Lung (tissue), 12 donors: ENCODE data around the gene ZNF148. TPM values are rescaled to one million over a fixed set of nuclear protein-coding genes. Genes with fewer than 3 reads are reported as not detected.

Experiments
- ATAC-seq: fragments of 200-7000 bp; cut with Tn5 transposase; one replicate; pipeline ENCODE4 v1.9.1; 2020; ENCODE audit warnings: moderate number of reproducible peaks; ENCODE audit not compliant: insufficient read depth, low FRiP score
- DNase-seq, 3 donors: peaks; one replicate each; pipeline ENCODE4 v3.0.0-alpha.2; 2013 to 2017
- H3K27ac ChIP-seq, 2 donors: one replicate each; pipeline ENCODE4 v1.5.1; 2013; ENCODE audit warnings: mild to moderate bottlenecking in 2 of 2, moderate library complexity in 2 of 2, control low read depth in 1 of 2, inconsistent platforms in 1 of 2, low read depth in 1 of 2, low read length in 1 of 2
- H3K27me3 ChIP-seq, 3 donors: one replicate each; pipeline ENCODE4 v1.5.1; 2013; ENCODE audit warnings: low read length in 2 of 3; ENCODE audit not compliant: control insufficient read depth in 3 of 3, insufficient read depth in 3 of 3
- H3K36me3 ChIP-seq, 4 donors: one replicate each; pipeline ENCODE4 v1.5.1; 2013; ENCODE audit warnings: low read length in 4 of 4, mild to moderate bottlenecking in 1 of 4, moderate library complexity in 1 of 4; ENCODE audit not compliant: control insufficient read depth in 4 of 4, insufficient read depth in 4 of 4
- H3K4me1 ChIP-seq, 5 donors: one replicate each; pipeline ENCODE4 v1.5.1; 2013; ENCODE audit warnings: low read length in 5 of 5, mild to moderate bottlenecking in 2 of 5, moderate library complexity in 1 of 5; ENCODE audit not compliant: control insufficient read depth in 5 of 5, insufficient read depth in 5 of 5
- H3K4me3 ChIP-seq: one replicate; pipeline ENCODE4 v1.5.1; 2013; ENCODE audit warnings: mild to moderate bottlenecking, control low read depth, moderate library complexity
- H3K9ac ChIP-seq, 2 donors: one replicate each; pipeline ENCODE4 v1.5.1; 2013; ENCODE audit warnings: low read length in 2 of 2, control low read depth in 1 of 2; ENCODE audit not compliant: insufficient read depth in 1 of 2
- H3K9me3 ChIP-seq, 4 donors: one replicate each; pipeline ENCODE4 v1.5.1; 2013; ENCODE audit warnings: low read length in 3 of 4, mild to moderate bottlenecking in 1 of 4, moderate library complexity in 1 of 4; ENCODE audit not compliant: control insufficient read depth in 4 of 4, insufficient read depth in 3 of 4
- WGBS, 2 donors: extraction: QIAGEN DNeasy Blood & Tissue Kit; methylation state at CpG; one replicate each; pipeline ENCODE4 v1.1.7; 2013; 5-methylcytosine and 5-hydroxymethylcytosine counted together
- polyA plus RNA-seq, 2 donors: library from polyadenylated mRNA; stranded (reverse); fragments of 200-250 nt; gene quantifications; one replicate each; pipeline ENCODE4 v1.2.1, GENCODE V29; 2013
- total RNA-seq, 2 donors: library from RNA; depleted of rRNA in 1 of 2; stranded (reverse); fragments of >200 nt in 1 of 2; gene quantifications; one replicate each; pipeline ENCODE4 v1.2.1, GENCODE V29; 2014 to 2021
- TF ChIP-seq, protein P1 (sequence below): IDR thresholded peaks from 2 replicates; pipeline ENCODE4 v1.5.1; 2012; ENCODE audit warnings: mild to moderate bottlenecking; ENCODE audit errors: control extremely low read depth, extremely low read depth
- donor health status: control.
- donor health status: control.
- donor health status: Bipolar disorder and iron deficiency.
- donor health status: healthy.
- donor health status: DM: yes; HTN: yes; CAD: no.

Gene ZNF148
- total and polyA plus RNA-seq, 4 donors: 3.5 to 46.2 (median 20.4) TPM

DNA sequence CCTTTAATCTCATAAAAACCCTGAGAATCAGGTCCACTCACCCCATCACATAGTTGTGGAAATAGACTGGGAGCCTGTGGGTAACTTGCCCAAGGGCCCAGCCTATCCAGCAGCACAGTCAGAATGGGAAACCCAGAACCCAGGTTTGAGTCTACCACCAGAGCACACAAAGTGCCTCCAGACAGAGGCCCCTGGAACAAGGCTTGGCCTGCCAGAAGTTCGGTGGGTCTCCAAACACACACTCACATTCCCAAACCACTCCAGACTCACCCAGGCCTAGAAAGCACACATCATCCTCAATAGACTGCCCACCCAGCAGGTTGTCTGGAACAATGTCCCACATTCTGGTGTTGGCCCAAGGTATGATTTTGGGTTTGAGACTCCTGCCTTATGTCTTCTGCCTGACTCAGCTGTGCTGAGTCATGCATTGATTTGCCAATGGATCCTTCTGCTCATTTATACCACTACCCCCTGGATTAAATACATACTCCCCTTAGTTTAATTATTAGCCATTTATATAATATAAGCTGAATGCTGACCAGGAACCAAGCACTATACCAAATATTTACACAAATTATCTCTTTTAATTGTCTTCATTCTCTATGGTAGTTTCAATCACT, 167.1 kb downstream of the ZNF148 start:
- WGBS, 2 donors: 92 to 94% methylated on average over 1 of the region's 1 CpG
- Histone ChIP-seq H3K27me3 (peaks cover 0 to 9% (median 8%) of the 10 kb centered on the region in 3 donors), H3K9me3 (no peaks in the 10 kb centered on the region), H3K4me1 (peaks cover 0 to 11% (median 3%) of the 10 kb centered on the region in 5 donors), H3K36me3 (no peaks in the 10 kb centered on the region), H3K9ac (no peak overlapping the region), H3K27ac (no peak overlapping the region), H3K4me3 (no peak overlapping the region)
- TF ChIP-seq, protein P1, sequence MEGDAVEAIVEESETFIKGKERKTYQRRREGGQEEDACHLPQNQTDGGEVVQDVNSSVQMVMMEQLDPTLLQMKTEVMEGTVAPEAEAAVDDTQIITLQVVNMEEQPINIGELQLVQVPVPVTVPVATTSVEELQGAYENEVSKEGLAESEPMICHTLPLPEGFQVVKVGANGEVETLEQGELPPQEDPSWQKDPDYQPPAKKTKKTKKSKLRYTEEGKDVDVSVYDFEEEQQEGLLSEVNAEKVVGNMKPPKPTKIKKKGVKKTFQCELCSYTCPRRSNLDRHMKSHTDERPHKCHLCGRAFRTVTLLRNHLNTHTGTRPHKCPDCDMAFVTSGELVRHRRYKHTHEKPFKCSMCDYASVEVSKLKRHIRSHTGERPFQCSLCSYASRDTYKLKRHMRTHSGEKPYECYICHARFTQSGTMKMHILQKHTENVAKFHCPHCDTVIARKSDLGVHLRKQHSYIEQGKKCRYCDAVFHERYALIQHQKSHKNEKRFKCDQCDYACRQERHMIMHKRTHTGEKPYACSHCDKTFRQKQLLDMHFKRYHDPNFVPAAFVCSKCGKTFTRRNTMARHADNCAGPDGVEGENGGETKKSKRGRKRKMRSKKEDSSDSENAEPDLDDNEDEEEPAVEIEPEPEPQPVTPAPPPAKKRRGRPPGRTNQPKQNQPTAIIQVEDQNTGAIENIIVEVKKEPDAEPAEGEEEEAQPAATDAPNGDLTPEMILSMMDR: no peak
- no peak for DNase-seq
- ATAC-seq: no peak

DNA sequence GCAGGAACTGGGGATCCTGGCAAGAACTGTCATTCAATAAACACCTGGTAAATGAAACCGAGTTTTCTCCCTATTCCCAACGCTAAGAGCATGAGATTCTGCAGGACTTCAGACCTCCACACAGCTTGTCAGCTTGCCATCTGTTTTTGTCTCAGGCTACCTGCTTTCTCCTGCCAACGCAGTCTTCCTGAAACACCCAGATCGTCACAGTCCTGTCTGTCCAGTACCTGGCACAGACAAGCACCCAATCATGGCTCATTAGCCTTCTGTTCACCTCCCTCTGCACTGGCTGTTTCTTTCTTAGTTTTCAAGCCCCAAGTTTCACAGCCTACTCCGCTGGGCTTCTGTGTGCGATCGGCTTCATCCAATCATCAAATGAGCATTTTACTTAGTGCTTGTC, 167.6 kb downstream of the ZNF148 start:
- 84 to 87% methylated on average over 7 of the region's 7 CpGs for WGBS, 2 donors
- Histone ChIP-seq H3K9ac (no peak overlapping the region), H3K4me3 (no peak overlapping the region), H3K36me3 (no peaks in the 10 kb centered on the region), H3K4me1 (peaks cover 0 to 7% (median 0%) of the 10 kb centered on the region in 5 donors), H3K9me3 (no peaks in the 10 kb centered on the region), H3K27ac (no peak overlapping the region), H3K27me3 (peaks cover 0 to 5% (median 4%) of the 10 kb centered on the region in 3 donors)
- TF ChIP-seq, protein P1: no peak
- ATAC-seq (no peak), DNase-seq (no peak)

DNA sequence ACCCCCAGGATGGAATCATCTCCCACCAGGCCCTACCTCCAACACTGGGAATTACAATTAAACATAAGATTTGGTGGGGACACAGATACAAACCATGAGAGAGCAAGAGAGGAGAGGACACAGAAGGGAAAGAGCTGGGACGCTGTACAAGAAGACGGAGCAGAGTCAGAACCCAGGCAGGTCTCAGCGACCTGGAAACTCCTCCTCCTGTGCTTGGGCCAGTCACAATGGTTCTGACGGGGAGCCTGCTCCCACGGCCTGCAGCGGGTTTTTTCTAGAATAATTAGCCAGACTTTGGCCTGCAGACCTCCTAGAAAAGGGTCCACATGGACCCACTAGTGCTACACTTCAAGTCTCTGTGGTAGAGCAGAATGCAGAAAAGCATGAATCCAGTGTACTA, 168.2 kb downstream of the ZNF148 start:
- H3K9me3 ChIP-seq: no peaks in the 10 kb centered on the region
- DNase-seq (no peak), ATAC-seq (no peak)
- H3K4me3 ChIP-seq: no peak overlapping the region
- H3K4me1 ChIP-seq: peaks cover 0 to 3% (median 0%) of the 10 kb centered on the region in 5 donors
- 79 to 83% methylated on average over 6 of the region's 6 CpGs for WGBS, 2 donors
- no peaks in the 10 kb centered on the region for H3K36me3 ChIP-seq
- no peak overlapping the region for H3K27ac ChIP-seq
- peaks cover 0 to 5% (median 2%) of the 10 kb centered on the region in 3 donors for H3K27me3 ChIP-seq
- TF ChIP-seq, protein P1: no peak
- H3K9ac ChIP-seq: no peak overlapping the region

DNA sequence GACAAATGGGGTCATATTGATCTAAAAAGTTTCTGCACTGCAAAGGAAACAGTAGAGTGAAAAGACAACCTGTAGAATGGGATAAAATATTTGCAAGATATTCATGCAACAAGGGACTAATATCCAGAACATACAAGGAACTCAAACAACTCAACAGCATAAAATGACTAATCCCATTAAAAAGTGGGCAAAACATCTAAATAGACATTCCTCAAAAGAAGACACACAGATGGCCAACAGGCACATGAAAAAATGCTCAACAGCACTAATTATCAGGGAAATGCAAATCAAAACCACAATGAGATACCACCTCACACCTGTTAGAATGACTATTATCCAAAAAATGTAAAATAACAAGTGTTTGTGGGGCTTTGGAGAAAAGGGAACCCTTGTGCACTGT, 171.4 kb downstream of the ZNF148 start:
- no peak for ATAC-seq
- no peak for DNase-seq
- H3K27me3 ChIP-seq: no peaks in the 10 kb centered on the region
- H3K36me3 ChIP-seq: no peaks in the 10 kb centered on the region
- H3K4me3 ChIP-seq: no peak overlapping the region
- TF ChIP-seq, protein P1: no peak
- no peak overlapping the region for H3K27ac ChIP-seq
- H3K4me1 ChIP-seq: no peaks in the 10 kb centered on the region
- no peaks in the 10 kb centered on the region for H3K9me3 ChIP-seq
- H3K9ac ChIP-seq: no peak overlapping the region
